Mesendoderm (in vitro differentiated cells): ENCODE data around the gene RBM23.
"Not testable (repeated sequence)": the region's sequence is repeated elsewhere in the genome, so short reads cannot be mapped to it uniquely, and the experiment has no call there.

ENCODE experiments used
- DNase-seq: peaks from one replicate; pipeline ENCODE4 v3.0.0; 2013
- H2AK5ac ChIP-seq: 2 replicates; pipeline ENCODE4 v1.6.1; 2013; ENCODE audit warnings: low read length, inconsistent platforms
- H2BK120ac ChIP-seq: 2 replicates; pipeline ENCODE4 v1.6.1; 2013; ENCODE audit warnings: low read depth, mild to moderate bottlenecking, low read length, moderate library complexity, mixed read lengths
- H2BK15ac ChIP-seq: replicated peaks from 2 replicates; pipeline ENCODE4 v1.6.1; 2013; ENCODE audit warnings: low read depth, mild to moderate bottlenecking, moderate library complexity
- H2BK5ac ChIP-seq: 2 replicates; pipeline ENCODE4 v1.6.1; 2013; ENCODE audit warnings: low read length, inconsistent platforms
- H3K18ac ChIP-seq: 2 replicates; pipeline ENCODE4 v1.6.1; 2013; ENCODE audit warnings: mild to moderate bottlenecking, low read length, mixed read lengths
- H3K23ac ChIP-seq: one replicate; pipeline ENCODE4 v1.6.1; 2013; ENCODE audit warnings: low read length
- H3K27ac ChIP-seq: 2 replicates; pipeline ENCODE4 v1.5.1; 2013; ENCODE audit warnings: low read depth, mild to moderate bottlenecking, inconsistent platforms, low read length, moderate library complexity
- H3K27me3 ChIP-seq: 2 replicates; pipeline ENCODE4 v1.6.1; 2013; ENCODE audit warnings: low read length, control low read depth, mild to moderate bottlenecking, inconsistent platforms; ENCODE audit not compliant: insufficient read depth, poor library complexity
- H3K36me3 ChIP-seq: 2 replicates; pipeline ENCODE4 v1.6.1; 2013; ENCODE audit warnings: low read length, inconsistent platforms; ENCODE audit not compliant: control insufficient read depth, insufficient read depth
- H3K4ac ChIP-seq: one replicate; pipeline ENCODE4 v1.6.1; 2013; ENCODE audit warnings: low read depth, mild to moderate bottlenecking, low read length, moderate library complexity
- H3K4me1 ChIP-seq: 2 replicates; pipeline ENCODE4 v1.6.1; 2013; ENCODE audit warnings: low read depth, low read length, inconsistent platforms; ENCODE audit not compliant: control insufficient read depth
- H3K4me2 ChIP-seq: 2 replicates; pipeline ENCODE4 v1.6.1; 2013; ENCODE audit warnings: low read length
- H3K4me3 ChIP-seq: 2 replicates; pipeline ENCODE4 v1.5.1; 2013; ENCODE audit warnings: mild to moderate bottlenecking, low read length
- H3K56ac ChIP-seq: one replicate; pipeline ENCODE4 v1.6.1; 2013; ENCODE audit warnings: low read length
- H3K79me1 ChIP-seq: 2 replicates; pipeline ENCODE4 v1.6.1; 2013; ENCODE audit warnings: low read length, inconsistent platforms
- H3K79me2 ChIP-seq: 2 replicates; pipeline ENCODE4 v1.6.1; 2013; ENCODE audit warnings: mild to moderate bottlenecking, low read length; ENCODE audit not compliant: control insufficient read depth, insufficient read depth
- H3K9ac ChIP-seq: 2 replicates; pipeline ENCODE4 v1.6.1; 2013; ENCODE audit warnings: low read length, inconsistent platforms
- H4K5ac ChIP-seq: one replicate; pipeline ENCODE4 v1.6.1; 2013; ENCODE audit warnings: low read length
- H4K8ac ChIP-seq: one replicate; pipeline ENCODE4 v1.6.1; 2013; ENCODE audit warnings: low read depth, mild to moderate bottlenecking, control low read depth, low read length, moderate library complexity
- WGBS: extraction: QIAGEN DNeasy Blood & Tissue Kit; methylation state at CpG from one replicate; pipeline ENCODE4 v1.1.7; 2013; ENCODE audit warnings: low lambda C conversion rate, missing lambda C conversion rate; ENCODE audit not compliant: insufficient coverage; ENCODE audit errors: extremely low coverage; 5-methylcytosine and 5-hydroxymethylcytosine counted together

The RBM23 gene

GRCh38 chr14:22852940-22853767, 65.8 kb downstream of the RBM23 start:
- no CpG with 5 or more reads among the region's 20 CpGs for WGBS
- Histone ChIP-seq H3K79me1 (no peaks in the 10 kb centered on the region), H3K23ac (no peak overlapping the region), H2AK5ac (no peak overlapping the region), H3K27ac (no peak overlapping the region), H3K4ac (peak overlapping the region; percentile 89), H3K4me3 (no peak overlapping the region), H3K79me2 (no peaks in the 10 kb centered on the region), H2BK120ac (no peak overlapping the region), H3K56ac (peak overlapping the region; percentile 77), H2BK5ac (peak overlapping the region; percentile 8), H3K4me1 (peaks cover 2% of the 10 kb centered on the region), H2BK15ac (no peak overlapping the region), H3K36me3 (no peaks in the 10 kb centered on the region), H3K27me3 (no peaks in the 10 kb centered on the region), H3K9ac (peak overlapping the region; percentile 62), H3K4me2 (peak overlapping the region; percentile 19), H3K18ac (peak overlapping the region; percentile 35), H4K5ac (no peak overlapping the region), H4K8ac (no peak overlapping the region)
- DNase-seq = peak; percentile 89

- H3K18ac ChIP-seq = no peak overlapping the region
Observed at GRCh38 chr14:22852599-22852939, 66.4 kb downstream of the RBM23 start.

GRCh38 chr14:22852178-22852577, 66.8 kb downstream of the RBM23 start:
- H3K56ac ChIP-seq, H2BK5ac ChIP-seq, H3K79me1 ChIP-seq, H3K23ac ChIP-seq, H3K27ac ChIP-seq, H3K36me3 ChIP-seq, H3K4ac ChIP-seq, H3K79me2 ChIP-seq, H4K5ac ChIP-seq, H3K9ac ChIP-seq, H3K27me3 ChIP-seq, H3K4me2 ChIP-seq, H3K18ac ChIP-seq, H2AK5ac ChIP-seq, H2BK15ac ChIP-seq, H3K4me3 ChIP-seq, H3K4me1 ChIP-seq, DNase-seq, H4K8ac ChIP-seq, H2BK120ac ChIP-seq: not testable (repeated sequence)
- no CpG with 5 or more reads among the region's 12 CpGs for WGBS

More at GRCh38 chr14:22852599-22852939, 66.4 kb downstream of the RBM23 start:
- no peaks in the 10 kb centered on the region for H3K79me1 ChIP-seq
- H3K36me3 ChIP-seq = no peaks in the 10 kb centered on the region
- DNase-seq = no peak
- WGBS = no CpG with 5 or more reads among the region's 2 CpGs
- no peak overlapping the region for H3K23ac ChIP-seq
- H3K27me3 ChIP-seq = no peaks in the 10 kb centered on the region
- H3K27ac ChIP-seq = no peak overlapping the region
- no peak overlapping the region for H3K4ac ChIP-seq
- H2BK5ac ChIP-seq = no peak overlapping the region
- no peak overlapping the region for H4K8ac ChIP-seq
- no peak overlapping the region for H2AK5ac ChIP-seq
- no peak overlapping the region for H2BK15ac ChIP-seq
- H2BK120ac ChIP-seq = no peak overlapping the region
- H3K79me2 ChIP-seq = no peaks in the 10 kb centered on the region
- H3K9ac ChIP-seq = peak overlapping the region; percentile 11
- H3K4me2 ChIP-seq = no peak overlapping the region
- H3K4me1 ChIP-seq = peaks cover 2% of the 10 kb centered on the region
- no peak overlapping the region for H4K5ac ChIP-seq
- peak overlapping the region; percentile 61 for H3K56ac ChIP-seq
- H3K4me3 ChIP-seq = no peak overlapping the region

GRCh38 chr14:22850944-22851764, 67.8 kb downstream of the RBM23 start:
- Histone ChIP-seq H3K56ac (peak overlapping the region; percentile 62), H3K4me3 (no peak overlapping the region), H2BK5ac (no peak overlapping the region), H3K27ac (no peak overlapping the region), H3K23ac (no peak overlapping the region), H2BK120ac (no peak overlapping the region), H3K4me2 (no peak overlapping the region), H3K36me3 (no peaks in the 10 kb centered on the region), H3K9ac (no peak overlapping the region), H3K18ac (no peak overlapping the region), H3K4me1 (peaks cover 2% of the 10 kb centered on the region), H3K4ac (no peak overlapping the region), H3K27me3 (no peaks in the 10 kb centered on the region), H4K5ac (no peak overlapping the region), H2AK5ac (no peak overlapping the region), H2BK15ac (no peak overlapping the region), H4K8ac (no peak overlapping the region), H3K79me1 (no peaks in the 10 kb centered on the region), H3K79me2 (no peaks in the 10 kb centered on the region)
- no CpG with 5 or more reads among the region's 9 CpGs for WGBS
- DNase-seq = peak; percentile 57

GRCh38 chr14:22849212-22849819, 69.6 kb downstream of the RBM23 start:
- H2BK120ac ChIP-seq = no peak overlapping the region
- H3K36me3 ChIP-seq = peaks cover 11% of the 10 kb centered on the region
- no peak overlapping the region for H4K8ac ChIP-seq
- no CpG with 5 or more reads among the region's 19 CpGs for WGBS
- H3K27ac ChIP-seq = no peak overlapping the region
- H3K4ac ChIP-seq = no peak overlapping the region
- H3K79me2 ChIP-seq = no peaks in the 10 kb centered on the region
- H3K23ac ChIP-seq = no peak overlapping the region
- H2BK5ac ChIP-seq = no peak overlapping the region
- H3K79me1 ChIP-seq = no peaks in the 10 kb centered on the region
- peaks cover 2% of the 10 kb centered on the region for H3K4me1 ChIP-seq
- no peak overlapping the region for H3K9ac ChIP-seq
- peak overlapping the region; percentile 43 for H3K56ac ChIP-seq
- no peak overlapping the region for H2BK15ac ChIP-seq
- no peak overlapping the region for H3K4me3 ChIP-seq
- H3K27me3 ChIP-seq = no peaks in the 10 kb centered on the region
- no peak overlapping the region for H3K18ac ChIP-seq
- peak overlapping the region; percentile 60 for H2AK5ac ChIP-seq
- no peak overlapping the region for H4K5ac ChIP-seq
- no peak for DNase-seq
- H3K4me2 ChIP-seq = no peak overlapping the region
